Measurements from ENCODE around the gene TMC2.

DNA sequence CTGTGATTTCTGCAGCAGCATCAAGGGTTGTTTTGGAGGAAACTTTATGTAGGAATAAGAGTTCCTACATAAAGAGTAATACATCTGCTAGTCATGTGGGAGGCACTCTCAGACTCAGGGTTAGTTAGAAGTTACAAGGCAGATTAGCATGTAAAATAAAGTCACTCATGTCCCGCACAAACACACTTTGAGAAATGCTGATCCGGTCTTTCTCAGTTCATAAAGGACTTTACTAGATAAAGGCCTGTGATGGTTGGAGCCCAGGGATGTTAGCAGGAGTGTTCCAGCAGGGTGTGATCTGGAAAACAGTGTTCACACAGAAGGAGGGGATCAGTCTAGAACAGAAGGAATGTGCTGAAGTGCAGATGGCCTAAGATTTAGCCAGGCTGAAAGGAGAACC lies 83.0 kb downstream of the TMC2 start:
- no peak for TF ChIP-seq CTCF (IDR thresholded peaks at IDR 0.05)
- TF ChIP-seq POLR2A (IDR thresholded peaks at IDR 0.05): no peak
